ENCODE data around the gene MFSD11.

GRCh38 chr17:76783146-76783545 is 45.2 kb downstream of the MFSD11 start:
- TF ChIP-seq POLR2A (IDR thresholded peaks at IDR 0.05; ENCODE audit: control extremely low read depth in 1 of 2, low read depth in 2 of 2, low read length in 2 of 2) (no peak), EZH2 (IDR thresholded peaks at IDR 0.05; ENCODE audit: low read depth, low read length, severe bottlenecking) (no peak), RBBP5 (IDR thresholded peaks at IDR 0.05; ENCODE audit: borderline replicate concordance, low read depth, low read length) (no peak), RAD21 (IDR thresholded peaks at IDR 0.05 in 1 of 2, conservative IDR thresholded peaks at IDR 0.05 in 1 of 2; ENCODE audit: low read depth in 2 of 2, low read length in 2 of 2) (no peak), POLR2AphosphoS5 (IDR thresholded peaks at IDR 0.05; ENCODE audit: low read depth, low read length) (no peak), MAFK (IDR thresholded peaks at IDR 0.05; ENCODE audit: low read depth, low read length) (no peak), JUND (IDR thresholded peaks at IDR 0.05; ENCODE audit: low read length) (no peak), CHD7 (IDR thresholded peaks at IDR 0.05; ENCODE audit: insufficient replicate concordance, low read length) (no peak), EP300 (IDR thresholded peaks at IDR 0.05; ENCODE audit: borderline replicate concordance in 1 of 2, low read depth in 2 of 2, low read length in 2 of 2) (no peak), SP2 (IDR thresholded peaks at IDR 0.05; ENCODE audit: low read length) (no peak), CEBPB (IDR thresholded peaks at IDR 0.05; ENCODE audit: low read depth, low read length) (no peak)
- TF ChIP-seq, protein P1, sequence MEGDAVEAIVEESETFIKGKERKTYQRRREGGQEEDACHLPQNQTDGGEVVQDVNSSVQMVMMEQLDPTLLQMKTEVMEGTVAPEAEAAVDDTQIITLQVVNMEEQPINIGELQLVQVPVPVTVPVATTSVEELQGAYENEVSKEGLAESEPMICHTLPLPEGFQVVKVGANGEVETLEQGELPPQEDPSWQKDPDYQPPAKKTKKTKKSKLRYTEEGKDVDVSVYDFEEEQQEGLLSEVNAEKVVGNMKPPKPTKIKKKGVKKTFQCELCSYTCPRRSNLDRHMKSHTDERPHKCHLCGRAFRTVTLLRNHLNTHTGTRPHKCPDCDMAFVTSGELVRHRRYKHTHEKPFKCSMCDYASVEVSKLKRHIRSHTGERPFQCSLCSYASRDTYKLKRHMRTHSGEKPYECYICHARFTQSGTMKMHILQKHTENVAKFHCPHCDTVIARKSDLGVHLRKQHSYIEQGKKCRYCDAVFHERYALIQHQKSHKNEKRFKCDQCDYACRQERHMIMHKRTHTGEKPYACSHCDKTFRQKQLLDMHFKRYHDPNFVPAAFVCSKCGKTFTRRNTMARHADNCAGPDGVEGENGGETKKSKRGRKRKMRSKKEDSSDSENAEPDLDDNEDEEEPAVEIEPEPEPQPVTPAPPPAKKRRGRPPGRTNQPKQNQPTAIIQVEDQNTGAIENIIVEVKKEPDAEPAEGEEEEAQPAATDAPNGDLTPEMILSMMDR (IDR thresholded peaks at IDR 0.05; ENCODE audit: control extremely low read depth in 1 of 3, insufficient read depth in 1 of 3, low read depth in 1 of 3, low read length in 3 of 3), result no peak
- TF ChIP-seq, protein P2, sequence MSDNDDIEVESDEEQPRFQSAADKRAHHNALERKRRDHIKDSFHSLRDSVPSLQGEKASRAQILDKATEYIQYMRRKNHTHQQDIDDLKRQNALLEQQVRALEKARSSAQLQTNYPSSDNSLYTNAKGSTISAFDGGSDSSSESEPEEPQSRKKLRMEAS (IDR thresholded peaks at IDR 0.05), result no peak
